Measurements from ENCODE around the gene COPB2.
A peak's percentile ranks its signal among the peaks of the same experiment; 100 is the strongest.

The COPB2 gene

DNA sequence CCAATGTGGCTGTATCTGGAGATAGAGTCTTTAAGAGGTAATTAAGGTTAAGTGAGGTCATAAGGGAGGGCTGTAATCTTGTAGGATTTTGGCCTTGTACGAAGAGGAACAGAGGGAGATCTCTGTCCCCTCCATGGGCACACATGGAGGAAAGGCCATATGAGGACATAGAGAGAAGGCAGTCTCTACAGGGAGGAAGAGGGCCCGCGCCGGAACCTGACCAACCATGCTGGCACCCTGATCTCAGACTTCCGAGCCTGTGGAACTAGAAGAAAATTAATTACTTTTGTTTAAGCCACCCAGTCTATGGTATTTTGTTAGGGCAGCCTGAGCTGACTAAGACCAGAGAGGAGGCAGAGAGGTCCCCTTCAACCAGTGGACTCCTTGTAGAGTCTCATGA lies 63.3 kb downstream of the COPB2 start:
- peak; percentile 11 for DNase-seq

DNA sequence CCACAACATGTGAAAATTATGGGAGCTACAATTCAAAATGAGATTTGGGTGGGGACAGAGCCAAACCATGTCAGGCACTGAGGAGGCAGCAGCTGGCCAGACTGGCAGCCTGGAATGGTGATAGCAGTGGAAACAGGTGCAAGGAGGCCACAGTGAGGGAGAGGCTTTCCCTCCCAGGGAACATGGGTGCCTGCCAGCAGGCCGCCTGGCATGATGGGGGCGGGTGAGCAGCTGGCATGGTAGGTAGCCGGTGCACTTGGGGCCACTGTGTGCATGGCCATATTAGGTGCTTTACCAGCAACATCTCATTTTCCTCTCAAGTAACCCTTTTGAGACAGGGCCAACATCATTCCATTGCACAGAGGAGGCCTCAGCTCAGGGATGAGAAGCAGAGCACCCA lies 63.9 kb downstream of the COPB2 start:
- DNase-seq: peak; percentile 28

DNA sequence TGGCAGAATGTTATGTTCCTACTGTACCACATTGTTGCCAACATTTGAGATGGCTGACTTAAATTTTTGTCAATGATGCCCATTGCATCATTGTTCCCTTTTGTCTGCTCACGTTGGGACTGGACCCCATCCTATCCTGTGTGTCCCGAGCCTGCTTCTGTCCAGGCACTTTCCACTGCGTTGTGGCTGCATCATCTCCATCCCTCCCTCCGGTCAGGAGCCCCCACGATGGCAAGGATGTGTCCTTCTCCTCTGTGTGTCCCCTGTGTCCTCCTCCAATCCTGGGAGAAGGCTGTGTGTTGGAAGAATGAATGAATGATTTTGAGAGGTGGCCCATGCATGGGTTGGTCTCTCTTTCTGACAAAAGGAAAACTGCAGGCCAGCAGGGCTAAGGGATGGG lies 65.0 kb downstream of the COPB2 start:
- DNase-seq: peak; percentile 21

DNA sequence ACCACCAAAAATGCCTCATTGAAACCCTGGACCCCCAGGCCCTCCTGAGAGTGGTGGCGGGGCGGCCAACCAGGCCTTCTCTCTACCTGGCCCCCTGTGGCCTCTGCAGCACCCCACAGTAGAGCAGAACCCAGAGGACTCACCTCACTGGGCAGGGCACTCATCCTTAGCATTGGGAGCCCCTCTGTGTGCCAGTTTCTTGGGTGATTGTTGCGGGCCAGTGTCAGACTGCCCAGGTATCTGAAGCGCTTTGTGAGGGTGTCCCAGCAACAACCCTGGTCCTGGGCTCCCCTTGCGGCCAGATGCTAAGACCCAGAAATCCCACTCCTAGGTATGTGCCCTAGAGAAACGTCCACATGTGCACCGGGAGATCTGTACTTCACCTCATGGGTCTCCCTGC lies 66.3 kb downstream of the COPB2 start:
- peak; percentile 17 for DNase-seq

DNA sequence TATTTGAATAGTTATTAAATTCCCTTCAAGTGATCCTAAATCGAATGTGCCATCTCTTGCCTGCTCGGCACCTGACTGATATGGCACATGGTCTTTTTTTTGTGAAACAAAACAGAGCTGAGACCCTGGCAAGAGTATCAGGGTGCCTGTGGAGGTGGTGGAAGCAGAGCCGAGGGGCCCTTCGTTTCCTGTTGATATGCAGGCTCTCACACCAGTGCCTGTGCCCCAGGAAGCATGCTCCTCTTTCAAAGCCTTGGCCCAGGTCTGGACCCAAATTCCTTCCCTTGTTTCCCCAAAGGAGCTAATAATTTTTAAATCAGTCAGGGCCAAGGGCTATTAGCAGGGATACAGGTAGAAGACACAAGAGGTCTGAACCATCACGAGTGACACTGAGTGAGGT lies 67.1 kb downstream of the COPB2 start:
- DNase-seq: no peak

DNA sequence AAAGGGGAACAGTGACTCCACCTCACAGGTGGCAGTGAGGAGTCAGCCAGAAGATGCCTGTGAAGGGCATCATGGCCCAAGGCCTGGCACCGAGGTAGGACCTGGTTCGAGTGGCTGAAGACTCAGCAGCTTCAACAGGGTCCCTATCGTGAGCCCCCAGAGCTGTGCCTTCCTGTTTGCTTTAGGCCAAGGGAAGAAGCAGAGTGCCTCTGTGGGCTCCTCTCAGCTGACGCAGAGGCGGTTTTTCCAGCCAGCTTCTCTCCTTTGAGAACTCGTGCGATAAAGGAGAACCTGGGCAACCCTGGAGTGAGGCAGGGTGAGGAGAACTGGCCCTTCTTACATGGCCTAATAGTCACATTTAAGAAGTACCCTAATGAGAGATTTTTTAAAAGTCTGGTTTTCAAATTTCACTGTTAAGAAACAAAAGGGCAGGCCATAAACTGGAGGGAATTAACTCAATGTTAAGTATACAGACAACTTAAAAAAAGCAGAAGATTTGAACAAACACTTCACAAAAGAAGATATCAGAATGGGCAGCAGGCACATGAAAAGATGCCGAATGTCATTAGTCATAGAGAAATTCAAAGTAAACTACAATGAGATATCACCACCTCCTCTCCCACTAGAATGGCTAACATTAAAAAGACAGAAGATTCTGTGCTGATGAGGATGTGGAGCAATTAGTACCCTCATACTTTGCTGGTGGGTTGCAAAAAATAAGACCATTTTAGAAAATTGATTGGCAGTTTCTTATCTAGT lies 68.7 kb downstream of the COPB2 start:
- no peak for DNase-seq

DNA sequence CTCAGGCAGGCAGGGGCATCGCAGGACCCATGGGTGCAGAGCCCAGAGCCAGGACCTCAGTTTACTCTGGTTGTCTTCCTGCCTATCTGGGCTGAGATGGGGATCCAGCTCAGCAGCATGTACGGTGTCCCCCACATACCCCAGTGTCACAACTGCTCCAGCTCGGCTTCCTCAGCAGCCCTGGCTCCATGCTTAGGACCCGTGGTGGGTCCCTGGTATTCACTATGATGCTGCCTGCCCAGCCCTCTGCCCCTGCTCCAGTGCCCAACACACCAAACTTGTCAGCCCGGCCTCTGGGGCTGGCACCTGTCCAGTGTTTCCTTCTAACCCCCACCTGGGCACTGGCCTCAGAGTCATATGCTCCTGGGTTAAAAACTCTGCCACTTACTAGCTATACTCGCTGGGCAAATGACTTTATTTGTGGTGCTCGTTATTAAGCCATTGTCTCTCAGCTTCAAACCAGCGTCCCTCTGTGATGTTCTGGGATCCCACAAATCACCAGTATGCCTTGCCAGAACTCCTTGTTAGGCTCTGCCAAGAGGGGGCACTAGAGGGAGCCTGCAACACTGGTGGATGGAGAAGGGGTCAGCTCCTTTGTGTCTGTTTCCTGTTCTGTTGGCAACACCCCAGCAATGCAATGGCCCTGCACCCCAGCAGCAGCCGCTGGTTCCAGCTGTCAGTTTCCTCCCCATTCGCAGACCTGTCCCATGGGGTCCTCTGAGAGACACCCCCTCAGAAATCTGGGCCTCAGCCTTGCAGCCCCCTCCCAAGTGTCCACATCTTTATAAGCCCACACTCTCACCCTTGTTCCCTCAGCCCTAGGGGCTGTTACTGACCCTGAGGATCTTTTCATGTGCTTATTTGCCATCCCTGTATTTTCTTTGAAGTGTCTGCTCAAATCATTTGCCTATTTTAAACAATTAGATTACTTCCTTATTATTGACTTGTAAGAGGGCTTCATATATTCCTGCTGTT lies 69.7 kb downstream of the COPB2 start:
- DNase-seq: no peak

DNA sequence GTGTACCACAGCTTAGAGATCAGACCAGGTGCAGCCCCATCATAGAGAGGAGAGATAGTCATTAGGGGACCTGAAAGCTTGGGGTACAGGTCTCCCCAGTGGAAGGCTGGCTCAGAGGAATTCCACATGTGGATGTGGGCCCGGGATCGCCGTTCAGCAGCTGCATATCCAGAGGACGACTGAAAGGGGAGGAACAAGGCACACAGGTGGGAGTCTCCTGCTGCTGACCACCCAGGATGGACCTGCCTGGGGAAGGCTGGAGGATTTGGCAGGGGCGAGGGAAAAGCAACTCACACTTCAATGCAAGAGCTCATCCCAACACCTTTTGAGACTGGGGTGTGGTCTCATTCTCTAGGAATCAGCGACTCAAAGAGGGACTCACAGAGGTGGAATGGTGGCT lies 70.6 kb downstream of the COPB2 start:
- DNase-seq: no peak

DNA sequence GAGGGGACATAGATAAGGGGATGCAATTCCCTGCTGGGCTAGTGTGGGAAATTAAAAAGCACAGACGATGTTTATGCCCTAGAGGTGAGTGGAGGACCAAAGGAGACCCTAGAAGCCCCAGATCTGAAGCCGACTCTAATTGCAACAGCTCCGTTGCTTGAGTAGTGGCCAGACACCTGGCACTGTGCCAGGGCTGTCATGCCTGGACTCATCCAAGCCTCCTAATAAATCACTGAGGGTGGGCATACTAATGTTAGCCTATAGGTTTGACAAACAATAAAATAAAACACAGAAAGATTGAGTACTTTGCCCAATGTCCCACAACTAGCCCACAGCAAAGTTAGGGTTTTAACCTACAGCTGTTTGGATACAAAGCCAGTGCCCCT lies 71.0 kb downstream of the COPB2 start:
- no peak for DNase-seq

DNA sequence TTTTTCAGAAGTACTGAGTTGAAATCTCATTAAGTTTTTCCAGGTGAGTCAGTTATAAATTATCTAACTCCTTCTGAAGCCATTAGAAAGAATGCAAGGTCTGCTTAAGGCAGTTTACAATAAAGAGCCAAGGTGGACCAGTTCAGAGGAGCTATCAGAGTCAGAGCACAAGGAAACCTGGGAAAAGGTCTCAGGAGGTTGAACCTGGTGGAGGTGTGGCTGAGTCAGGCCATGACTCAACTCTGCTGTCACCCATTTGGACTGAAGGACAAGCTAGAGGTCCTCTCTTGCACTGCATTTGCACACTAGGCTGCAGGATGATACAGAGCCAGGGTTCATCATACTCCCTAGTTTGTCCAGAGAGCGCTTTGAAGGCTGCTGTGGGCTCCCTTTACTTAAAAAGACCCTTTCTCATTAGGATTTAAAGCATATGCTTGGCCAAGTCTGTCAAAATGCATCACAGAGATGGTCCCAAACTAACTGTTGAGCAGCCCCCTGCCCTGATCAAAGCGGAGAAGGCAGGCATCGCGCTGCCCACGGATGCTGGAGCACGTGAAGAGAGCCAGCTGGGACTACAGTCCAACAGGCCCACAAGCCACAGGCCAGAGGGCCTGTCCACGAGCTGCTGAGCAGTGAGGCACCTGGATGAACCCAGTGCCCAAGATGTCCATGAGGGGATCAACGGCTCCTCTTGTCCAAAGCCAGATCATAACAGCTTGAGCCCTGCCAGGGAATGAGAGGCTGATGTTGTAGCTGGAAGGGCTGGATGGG lies 71.6 kb downstream of the COPB2 start:
- no peak for DNase-seq

DNA sequence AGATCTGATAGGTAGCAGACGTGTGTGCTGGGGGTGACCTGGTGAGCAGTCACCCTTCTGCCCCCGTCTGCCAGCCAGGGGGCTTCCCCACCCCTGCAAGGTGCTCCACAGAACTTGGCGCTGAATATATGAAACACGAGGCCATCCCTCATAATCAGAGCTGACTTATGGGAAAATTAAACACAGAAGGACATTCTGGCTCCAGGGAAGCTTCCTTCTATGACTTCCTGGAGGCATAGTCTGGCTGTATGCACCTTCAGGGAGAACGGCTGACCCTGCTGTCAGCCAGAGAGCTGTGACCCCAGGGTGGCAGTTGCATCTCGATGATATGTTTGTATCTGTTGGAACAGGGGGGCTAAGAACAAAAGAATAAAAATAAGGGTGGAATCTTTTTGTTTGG lies 72.2 kb downstream of the COPB2 start:
- DNase-seq: no peak

DNA sequence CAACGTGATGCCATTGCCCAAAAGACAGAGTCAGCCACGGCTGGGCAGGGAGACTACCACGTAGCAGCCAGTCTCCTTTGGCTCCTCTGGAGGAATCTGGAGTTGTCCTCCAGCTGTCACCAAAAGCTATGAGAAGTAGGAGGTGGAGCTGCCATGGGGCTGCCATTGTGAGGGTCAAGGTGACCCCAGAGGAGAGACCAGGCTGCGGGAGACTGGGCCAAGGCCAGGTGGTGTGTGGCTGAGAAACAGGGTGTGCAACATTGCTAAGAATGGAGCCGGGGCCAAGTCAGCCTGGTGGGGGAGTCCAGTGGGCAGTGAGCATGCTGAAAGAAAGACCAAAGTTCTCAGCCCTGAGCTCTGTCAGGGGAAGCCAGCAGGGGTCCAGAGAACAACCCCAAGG lies 75.5 kb downstream of the COPB2 start:
- no peak for DNase-seq

DNA sequence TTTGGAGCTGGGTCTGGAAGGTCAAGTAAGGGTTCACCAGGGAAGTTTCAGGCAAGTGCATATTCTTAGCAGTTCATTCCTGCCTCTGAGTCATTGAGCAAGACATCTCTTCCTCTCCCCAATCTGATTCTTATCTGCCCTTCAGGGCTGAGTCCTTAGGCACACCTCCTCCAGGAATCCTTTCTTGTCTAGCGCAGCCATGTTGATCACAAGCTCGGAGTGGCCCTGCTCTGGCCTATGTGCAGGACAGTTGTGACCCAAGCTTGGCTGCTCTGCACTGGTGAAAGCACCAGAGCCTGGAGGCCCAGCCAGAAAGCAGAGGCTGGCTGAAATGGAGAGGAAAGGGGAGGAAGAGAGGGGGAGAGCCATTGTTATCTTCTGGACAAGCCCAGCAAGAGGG lies 76.5 kb downstream of the COPB2 start:
- DNase-seq: no peak

DNA sequence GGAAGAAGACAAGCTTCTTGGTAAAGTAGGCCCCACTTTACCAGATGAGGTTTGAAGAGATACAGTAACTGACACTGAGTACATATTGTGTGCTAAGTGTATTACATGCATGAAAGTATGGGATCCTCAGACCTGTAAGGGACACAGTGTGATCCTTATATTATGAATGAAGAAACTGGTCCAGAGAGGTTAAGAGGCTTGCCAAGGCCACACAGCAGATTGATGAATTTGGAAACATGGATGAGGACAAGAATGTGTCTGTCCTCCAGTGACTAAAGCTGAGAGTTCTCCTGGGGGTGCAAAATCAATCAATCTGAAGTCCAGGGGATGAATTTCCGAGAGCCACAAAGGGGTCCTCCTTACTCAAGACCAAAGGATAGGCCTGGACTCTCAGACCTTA lies 77.0 kb downstream of the COPB2 start:
- no peak for DNase-seq

DNA sequence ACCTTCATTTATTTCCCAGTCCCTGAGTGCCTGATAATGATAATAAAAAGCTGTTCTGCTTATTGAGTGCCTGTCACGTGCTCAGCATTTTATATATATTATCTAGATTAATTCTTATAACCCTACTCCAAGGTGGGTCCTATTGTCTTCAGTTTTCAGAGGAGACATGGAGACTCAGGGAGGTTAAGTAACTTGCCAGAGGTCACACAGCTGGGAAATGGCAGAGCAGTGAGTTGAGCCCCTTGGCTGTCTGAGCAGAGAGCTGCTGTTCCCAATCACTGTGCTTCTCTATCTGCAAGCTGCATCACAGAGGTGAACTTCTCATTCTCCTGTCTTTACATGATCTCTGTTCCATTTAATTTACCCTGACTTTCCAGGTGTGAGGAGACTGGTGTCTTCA lies 77.9 kb downstream of the COPB2 start:
- DNase-seq: no peak

DNA sequence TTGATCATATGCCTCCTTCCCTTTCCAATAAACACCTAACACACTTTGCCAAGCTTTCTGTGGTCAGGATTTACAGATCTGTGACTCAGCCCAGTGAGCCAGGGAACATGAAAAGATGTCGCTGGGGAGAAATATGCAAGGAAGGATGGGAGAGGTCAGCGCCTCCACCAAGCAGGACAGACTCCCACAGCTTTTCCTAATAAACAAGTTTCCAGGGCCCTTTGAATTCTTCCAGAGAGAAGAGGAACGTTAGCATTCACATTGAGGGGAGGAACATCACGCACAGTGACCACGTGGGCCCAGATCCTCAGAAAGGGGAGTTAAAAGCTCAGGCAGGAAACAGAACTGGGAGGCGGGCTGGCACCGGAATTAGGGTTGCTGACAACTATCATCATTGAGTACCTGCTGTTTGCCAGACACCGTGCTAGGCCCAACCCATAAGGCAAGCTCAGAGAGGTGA lies 78.9 kb downstream of the COPB2 start:
- no peak for DNase-seq

DNA sequence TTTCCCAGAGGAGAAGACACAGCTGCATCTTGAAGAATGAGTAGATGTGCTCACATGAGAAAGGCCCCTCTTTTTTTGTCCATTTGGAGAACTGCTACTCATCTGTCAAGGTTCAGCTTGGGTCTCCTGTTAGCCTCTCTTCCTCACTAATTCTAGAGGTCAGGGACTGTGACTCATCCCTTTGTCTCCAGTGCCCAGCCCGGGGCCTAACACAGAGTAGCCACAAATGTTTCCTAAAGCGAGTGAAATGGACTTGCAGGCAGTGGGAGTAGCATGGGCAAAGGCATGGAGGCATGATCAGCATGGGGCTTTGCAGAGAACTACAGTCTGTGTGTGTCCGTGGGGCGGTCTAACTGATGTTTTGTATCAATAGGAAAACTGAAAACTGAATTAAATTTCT lies 79.6 kb downstream of the COPB2 start:
- no peak for DNase-seq

DNA sequence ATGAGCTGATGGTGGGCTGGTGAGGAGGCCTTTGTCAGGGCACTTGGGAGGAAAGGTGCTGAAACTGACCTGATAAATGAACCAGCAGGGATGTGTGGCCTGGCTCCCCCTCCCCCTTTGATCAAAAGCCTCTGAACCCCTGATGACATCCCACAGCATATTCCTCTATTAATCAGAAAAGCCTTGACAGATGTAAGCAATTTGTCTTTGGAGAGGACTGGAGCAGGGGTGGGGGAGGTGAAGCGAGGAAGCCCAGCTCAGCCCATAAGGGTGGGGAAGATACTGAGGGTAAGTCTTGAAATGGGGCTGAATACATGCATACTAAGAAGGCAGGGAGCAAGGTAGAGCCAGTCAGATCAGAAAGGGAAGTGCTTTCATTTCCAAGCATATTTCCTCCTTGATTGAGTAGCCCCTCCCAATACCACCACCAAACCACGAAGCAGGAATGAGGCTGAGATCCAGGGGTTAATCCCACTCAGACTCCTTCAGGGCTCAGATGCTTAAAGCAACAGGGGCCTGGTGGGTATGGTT lies 80.3 kb downstream of the COPB2 start:
- DNase-seq: no peak

DNA sequence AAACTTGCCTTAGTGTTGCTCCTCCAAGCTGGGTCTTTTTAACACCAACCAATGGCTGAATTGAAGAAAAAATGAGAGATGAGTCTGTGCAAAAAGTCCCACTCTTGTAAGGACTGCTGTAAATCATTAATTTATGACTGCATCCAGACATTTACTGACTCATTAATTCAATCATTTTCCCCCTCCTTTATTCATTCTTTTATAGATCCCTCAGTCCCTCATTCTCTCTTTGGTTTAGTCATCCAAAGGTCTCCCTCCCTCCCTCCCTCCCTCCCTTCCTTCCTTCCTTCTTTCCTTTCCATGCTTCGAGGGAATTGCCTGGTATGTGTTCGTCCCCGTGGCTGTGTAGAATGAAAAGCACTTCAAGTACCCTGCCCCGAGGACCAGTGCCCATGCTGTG lies 80.9 kb downstream of the COPB2 start:
- DNase-seq: no peak

DNA sequence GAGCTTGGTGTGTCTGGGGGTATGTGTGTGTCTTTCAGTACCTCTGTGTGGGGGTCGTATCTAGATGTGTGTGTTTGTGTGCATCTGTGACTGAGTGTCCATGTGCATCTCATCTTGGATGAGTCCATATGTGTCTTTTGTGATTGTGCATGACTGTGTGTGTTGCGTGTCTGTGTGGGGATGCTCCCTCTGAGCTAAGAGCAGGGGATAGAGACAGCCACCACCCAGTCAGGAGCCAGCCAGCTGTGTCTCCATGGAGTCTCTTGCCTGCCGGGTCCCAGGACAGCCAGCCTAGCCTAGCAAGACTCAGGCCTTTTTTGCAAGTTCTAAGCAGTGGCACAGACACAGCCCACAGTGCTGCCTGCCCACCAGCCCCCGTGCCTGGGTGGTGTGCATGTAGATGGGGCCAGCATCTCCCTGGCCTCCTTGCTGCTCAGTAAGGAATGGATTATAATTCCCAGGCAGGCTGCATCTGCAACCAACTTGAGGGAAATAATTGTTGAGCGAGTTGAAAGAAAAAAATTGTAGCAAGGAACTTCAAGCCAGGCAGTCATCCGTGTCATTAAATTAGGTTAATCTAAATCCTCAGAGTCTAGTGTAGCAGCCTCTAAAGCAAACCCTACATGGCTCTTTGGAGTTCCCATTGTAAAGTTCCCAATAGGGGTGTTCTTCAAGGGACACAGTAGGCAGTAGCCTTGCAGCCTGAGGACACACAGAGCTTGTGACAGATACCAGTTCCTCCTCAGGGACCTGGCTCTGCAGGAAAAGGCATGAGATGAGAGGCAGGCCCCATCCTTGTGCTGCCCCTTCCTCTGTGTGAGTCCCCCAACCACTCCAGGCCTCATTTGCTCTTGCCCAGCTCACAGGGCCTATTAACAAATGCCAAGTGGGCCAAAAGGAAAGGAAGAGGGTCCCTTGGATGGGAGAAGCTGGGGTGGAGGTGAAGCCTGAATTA lies 81.6 kb downstream of the COPB2 start:
- DNase-seq: no peak
